GM18511 (cell line): Measurements from ENCODE around the gene MST1R.

ENCODE experiments used
- ATAC-seq: cut with Tn5 transposase; IDR thresholded peaks from one replicate; pipeline ENCODE4 v1.9.1; 2021; ENCODE audit warnings: mild to moderate bottlenecking, moderate library complexity; ENCODE audit not compliant: unreplicated experiment

The MST1R gene

GRCh38 chr3:49841806-49842205 lies 61.9 kb downstream of the MST1R start:
- ATAC-seq = no peak

GRCh38 chr3:49841126-49841696 lies 62.5 kb downstream of the MST1R start:
- ATAC-seq = no peak

GRCh38 chr3:49840388-49840787 lies 63.3 kb downstream of the MST1R start:
- no peak for ATAC-seq

- peak; percentile 48 for ATAC-seq
These were observed 64.4 kb downstream of the MST1R start for GRCh38 chr3:49839193-49839809.
